ENCODE measurements around the gene RXRG. TPM values are rescaled to one million over a fixed set of nuclear protein-coding genes. Genes with fewer than 3 reads are reported as not detected.

Gene RXRG
- total and polyA plus RNA-seq, 8 donors = 0.32 to 10.4 (median 1.3) TPM

GRCh38 chr1:165367375-165367993, 77.4 kb downstream of the RXRG start:
- peak; percentile 65 to 90 (median 85) for DNase-seq
- intact Hi-C loops (cut with DNase I) = loop anchor here in 2 of 3 donors (5.0 to 10.0 kb wide), 3 partner anchors 110 to 223 kb away; no protein-coding TSS in a partner anchor
- ATAC-seq = peak; percentile 64 to 90 (median 80)
- Histone ChIP-seq H3K36me3 (no peaks in the 10 kb centered on the region), H3K4me3 (no peak overlapping the region), H3K27me3 (peaks cover 0 to 3% (median 0%) of the 10 kb centered on the region in 4 donors), H3K9me3 (no peaks in the 10 kb centered on the region), H3K4me1 (no peaks in the 10 kb centered on the region), H3K27ac (no peak overlapping the region)
- FAIRE-seq = no peak
- TF ChIP-seq CTCF (IDR thresholded peaks at IDR 0.05) = peak; percentile 90 to 97 (median 94)
- 45 to 46% methylated on average over 7 of the region's 7 CpGs for WGBS, 2 donors

- 52 to 67% methylated on average over 2 of the region's 2 CpGs for WGBS, 2 donors
- DNase-seq (no peak), FAIRE-seq (no peak), ATAC-seq (no peak)
- no peaks in the 10 kb centered on the region for H3K4me1 ChIP-seq
- TF ChIP-seq CTCF (IDR thresholded peaks at IDR 0.05) = no peak
- peaks cover 0 to 3% (median 0%) of the 10 kb centered on the region in 4 donors for H3K27me3 ChIP-seq
- no peaks in the 10 kb centered on the region for H3K36me3 ChIP-seq
- H3K9me3 ChIP-seq = no peaks in the 10 kb centered on the region
- intact Hi-C loops (cut with DNase I) = loop anchor here in 2 of 3 donors (5.0 to 10.0 kb wide), 3 partner anchors 108 to 221 kb away; no protein-coding TSS in a partner anchor
- H3K4me3 ChIP-seq = no peak overlapping the region
- H3K27ac ChIP-seq = no peak overlapping the region
Observed at GRCh38 chr1:165365341-165365740, 79.6 kb downstream of the RXRG start.

- 31 to 42% methylated on average over 6 of the region's 6 CpGs for whole genome bisulfite sequencing, 2 donors
- Histone ChIP-seq H3K4me1 (no peaks in the 10 kb centered on the region), H3K4me3 (no peak overlapping the region), H3K27me3 (peaks cover 0 to under 1% (median 0%) of the 10 kb centered on the region in 4 donors), H3K9me3 (no peaks in the 10 kb centered on the region), H3K27ac (no peak overlapping the region), H3K36me3 (no peaks in the 10 kb centered on the region)
- TF ChIP-seq CTCF (IDR thresholded peaks at IDR 0.05) = no peak
- intact Hi-C loops (cut with DNase I) = loop anchor here in 2 of 3 donors (5.0 to 10.0 kb wide), 3 partner anchors 107 to 220 kb away; no protein-coding TSS in a partner anchor
- ATAC-seq = peak in 1 of 4 donors; percentile 33
- no peak for FAIRE-seq
- DNase-seq = peak in 1 of 6 donors; percentile 36
Observed at GRCh38 chr1:165364568-165365133, 80.3 kb downstream of the RXRG start.

- WGBS, 2 donors = 13 to 17% methylated on average over 22 to 25 of the region's 25 CpGs
- ATAC-seq = no peak
- H3K4me1 ChIP-seq = no peaks in the 10 kb centered on the region
- H3K4me3 ChIP-seq = peak overlapping the region in 1 of 4 donors; percentile 37
- no peak for FAIRE-seq
- H3K27ac ChIP-seq = no peak overlapping the region
- no peak for DNase-seq
- peaks cover 0 to 44% (median 7%) of the 10 kb centered on the region in 4 donors for H3K27me3 ChIP-seq
- TF ChIP-seq CTCF (IDR thresholded peaks at IDR 0.05) = no peak
- intact Hi-C loops (cut with DNase I) = no loop called here
- no peaks in the 10 kb centered on the region for H3K9me3 ChIP-seq
- H3K36me3 ChIP-seq = no peaks in the 10 kb centered on the region
Observed at GRCh38 chr1:165356876-165357275, 88.0 kb downstream of the RXRG start.

Data from pancreas (tissue), 10 donors.